ENCODE measurements around the gene TJP1.

Gene TJP1

GRCh38 chr15:29826908-29827820, 4.9 kb upstream of the TJP1 start:
- TF ChIP-seq CTCF (conservative IDR thresholded peaks at IDR 0.05; ENCODE audit: low read depth): no peak
- ChIA-PET CTCF (no interaction called here), POLR2A (ENCODE audit: low non-redundant PET) (no interaction called here)
- no peak for DNase-seq (ENCODE audit: low spot score)
- 0 out of 2 replicates have a peak overlapping the region, but pooled peaks have one; percentile 6 for H3K27ac ChIP-seq

GRCh38 chr15:29825227-29825626, 3.0 kb upstream of the TJP1 start:
- ChIA-PET CTCF (no interaction called here), POLR2A (ENCODE audit: low non-redundant PET) (no interaction called here)
- no peak for TF ChIP-seq CTCF (conservative IDR thresholded peaks at IDR 0.05; ENCODE audit: low read depth)
- no peak for DNase-seq (ENCODE audit: low spot score)
- H3K27ac ChIP-seq: no peak overlapping the region

GRCh38 chr15:29822684-29823459, 604 bp upstream of the TJP1 start:
- DNase-seq (ENCODE audit: low spot score): peak; percentile 20
- POLR2A ChIA-PET (ENCODE audit: low non-redundant PET): no interaction called here
- H3K27ac ChIP-seq: peak overlapping the region; percentile 94
- CTCF ChIA-PET: interaction anchor here (0.7 kb wide), 2 partner anchors 18 to 541 kb away, joined by 4 to 5 read pairs; no protein-coding TSS in a partner anchor
- no peak for TF ChIP-seq CTCF (conservative IDR thresholded peaks at IDR 0.05; ENCODE audit: low read depth)

GRCh38 chr15:29821416-29822099, 710 bp downstream of the TJP1 start:
- DNase-seq (ENCODE audit: low spot score): peak; percentile 77
- CTCF ChIA-PET: interaction anchor here (0.7 to 0.8 kb wide), 2 partner anchors 73 to 248 kb away, joined by 3 to 4 read pairs; no protein-coding TSS in a partner anchor
- POLR2A ChIA-PET (ENCODE audit: low non-redundant PET): no interaction called here
- peak; percentile 37; the same call in 1 of the 2 replicates for TF ChIP-seq CTCF (conservative IDR thresholded peaks at IDR 0.05; ENCODE audit: low read depth)
- H3K27ac ChIP-seq: peak overlapping the region; percentile 94

- CTCF ChIA-PET: interaction anchor here (0.5 to 0.6 kb wide), 3 partner anchors 15 to 252 kb away, joined by 3 to 6 read pairs (median 3); no protein-coding TSS in a partner anchor
- POLR2A ChIA-PET (ENCODE audit: low non-redundant PET): no interaction called here
- H3K27ac ChIP-seq: no peak overlapping the region
- TF ChIP-seq CTCF (conservative IDR thresholded peaks at IDR 0.05; ENCODE audit: low read depth): no peak
- DNase-seq (ENCODE audit: low spot score): no peak
These were observed 1.7 kb downstream of the TJP1 start for GRCh38 chr15:29820394-29821154.

Data from RWPE1 (cell line).